Measurements from ENCODE around the gene GPATCH8.

Gene GPATCH8

DNA sequence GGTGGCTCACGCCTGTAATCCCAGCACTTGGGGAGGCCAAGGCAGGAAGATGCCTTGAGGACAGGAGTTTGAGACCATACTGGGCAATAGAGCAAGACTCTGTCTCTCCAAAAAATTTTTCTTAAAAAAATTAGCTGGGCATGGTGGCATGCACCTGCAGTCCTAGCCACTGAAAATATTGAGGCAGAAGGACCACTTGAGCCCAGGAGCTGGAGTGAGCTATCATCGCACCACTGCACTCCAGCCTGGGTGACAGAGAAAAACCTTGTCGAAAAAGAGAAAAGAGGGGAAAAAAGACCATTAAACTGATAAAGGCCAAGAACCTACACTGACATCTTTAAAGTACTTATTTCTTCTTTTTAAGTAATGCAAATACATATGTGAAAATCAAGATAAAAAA is 60.4 kb downstream of the GPATCH8 start:
- TF ChIP-seq RAD21 (IDR thresholded peaks at IDR 0.05; ENCODE audit: low read depth) (no peak), YY1 (IDR thresholded peaks at IDR 0.05; ENCODE audit: low read depth) (no peak), EP300 (IDR thresholded peaks at IDR 0.05; ENCODE audit: borderline replicate concordance) (no peak), TEAD4 (IDR thresholded peaks at IDR 0.05) (no peak), ZBTB7A (IDR thresholded peaks at IDR 0.05; ENCODE audit: low read depth) (no peak), CREB1 (IDR thresholded peaks at IDR 0.05; ENCODE audit: low read depth) (no peak), CEBPB (IDR thresholded peaks at IDR 0.05) (no peak), TCF12 (IDR thresholded peaks at IDR 0.05; ENCODE audit: low read depth) (no peak), EGR1 (IDR thresholded peaks at IDR 0.05) (no peak), TAF1 (IDR thresholded peaks at IDR 0.05; ENCODE audit: low read depth) (no peak), NFIC (IDR thresholded peaks at IDR 0.05) (no peak), FOXM1 (IDR thresholded peaks at IDR 0.05; ENCODE audit: borderline replicate concordance, low read depth) (no peak), USF1 (IDR thresholded peaks at IDR 0.05) (no peak)
- TF ChIP-seq, protein P1, sequence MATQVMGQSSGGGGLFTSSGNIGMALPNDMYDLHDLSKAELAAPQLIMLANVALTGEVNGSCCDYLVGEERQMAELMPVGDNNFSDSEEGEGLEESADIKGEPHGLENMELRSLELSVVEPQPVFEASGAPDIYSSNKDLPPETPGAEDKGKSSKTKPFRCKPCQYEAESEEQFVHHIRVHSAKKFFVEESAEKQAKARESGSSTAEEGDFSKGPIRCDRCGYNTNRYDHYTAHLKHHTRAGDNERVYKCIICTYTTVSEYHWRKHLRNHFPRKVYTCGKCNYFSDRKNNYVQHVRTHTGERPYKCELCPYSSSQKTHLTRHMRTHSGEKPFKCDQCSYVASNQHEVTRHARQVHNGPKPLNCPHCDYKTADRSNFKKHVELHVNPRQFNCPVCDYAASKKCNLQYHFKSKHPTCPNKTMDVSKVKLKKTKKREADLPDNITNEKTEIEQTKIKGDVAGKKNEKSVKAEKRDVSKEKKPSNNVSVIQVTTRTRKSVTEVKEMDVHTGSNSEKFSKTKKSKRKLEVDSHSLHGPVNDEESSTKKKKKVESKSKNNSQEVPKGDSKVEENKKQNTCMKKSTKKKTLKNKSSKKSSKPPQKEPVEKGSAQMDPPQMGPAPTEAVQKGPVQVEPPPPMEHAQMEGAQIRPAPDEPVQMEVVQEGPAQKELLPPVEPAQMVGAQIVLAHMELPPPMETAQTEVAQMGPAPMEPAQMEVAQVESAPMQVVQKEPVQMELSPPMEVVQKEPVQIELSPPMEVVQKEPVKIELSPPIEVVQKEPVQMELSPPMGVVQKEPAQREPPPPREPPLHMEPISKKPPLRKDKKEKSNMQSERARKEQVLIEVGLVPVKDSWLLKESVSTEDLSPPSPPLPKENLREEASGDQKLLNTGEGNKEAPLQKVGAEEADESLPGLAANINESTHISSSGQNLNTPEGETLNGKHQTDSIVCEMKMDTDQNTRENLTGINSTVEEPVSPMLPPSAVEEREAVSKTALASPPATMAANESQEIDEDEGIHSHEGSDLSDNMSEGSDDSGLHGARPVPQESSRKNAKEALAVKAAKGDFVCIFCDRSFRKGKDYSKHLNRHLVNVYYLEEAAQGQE (IDR thresholded peaks at IDR 0.05; ENCODE audit: low read depth), result no peak
- TF ChIP-seq, protein P2, sequence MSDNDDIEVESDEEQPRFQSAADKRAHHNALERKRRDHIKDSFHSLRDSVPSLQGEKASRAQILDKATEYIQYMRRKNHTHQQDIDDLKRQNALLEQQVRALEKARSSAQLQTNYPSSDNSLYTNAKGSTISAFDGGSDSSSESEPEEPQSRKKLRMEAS (IDR thresholded peaks at IDR 0.05), result no peak

DNA sequence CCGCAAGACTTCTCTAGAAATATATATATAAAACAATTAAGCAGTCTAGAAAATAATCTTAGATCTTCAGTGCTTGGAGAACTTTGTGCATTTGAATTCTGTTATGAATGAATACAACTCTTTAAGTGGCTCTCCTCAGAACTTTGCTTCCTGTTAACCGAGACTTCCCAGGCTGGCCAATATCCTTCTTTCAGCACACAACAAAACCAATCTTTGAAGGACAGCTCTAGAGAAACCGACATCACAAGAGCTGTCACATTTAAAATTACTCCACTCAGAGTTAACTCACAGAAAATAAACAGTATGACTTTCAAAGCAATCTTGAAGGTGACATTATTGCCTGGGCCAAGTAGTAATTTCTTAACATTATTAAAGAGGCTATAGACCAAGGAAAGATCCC is 64.0 kb downstream of the GPATCH8 start:
- TF ChIP-seq NFIC (IDR thresholded peaks at IDR 0.05) (no peak), CREB1 (IDR thresholded peaks at IDR 0.05; ENCODE audit: low read depth) (no peak), EP300 (IDR thresholded peaks at IDR 0.05; ENCODE audit: borderline replicate concordance) (no peak), EGR1 (IDR thresholded peaks at IDR 0.05) (no peak), USF1 (IDR thresholded peaks at IDR 0.05) (no peak), ZBTB7A (IDR thresholded peaks at IDR 0.05; ENCODE audit: low read depth) (no peak), TEAD4 (IDR thresholded peaks at IDR 0.05) (no peak), TAF1 (IDR thresholded peaks at IDR 0.05; ENCODE audit: low read depth) (no peak), FOXM1 (IDR thresholded peaks at IDR 0.05; ENCODE audit: borderline replicate concordance, low read depth) (no peak), YY1 (IDR thresholded peaks at IDR 0.05; ENCODE audit: low read depth) (no peak)
- TF ChIP-seq, protein P2 (IDR thresholded peaks at IDR 0.05), result no peak
- TF ChIP-seq, protein P1 (IDR thresholded peaks at IDR 0.05; ENCODE audit: low read depth), result no peak

DNA sequence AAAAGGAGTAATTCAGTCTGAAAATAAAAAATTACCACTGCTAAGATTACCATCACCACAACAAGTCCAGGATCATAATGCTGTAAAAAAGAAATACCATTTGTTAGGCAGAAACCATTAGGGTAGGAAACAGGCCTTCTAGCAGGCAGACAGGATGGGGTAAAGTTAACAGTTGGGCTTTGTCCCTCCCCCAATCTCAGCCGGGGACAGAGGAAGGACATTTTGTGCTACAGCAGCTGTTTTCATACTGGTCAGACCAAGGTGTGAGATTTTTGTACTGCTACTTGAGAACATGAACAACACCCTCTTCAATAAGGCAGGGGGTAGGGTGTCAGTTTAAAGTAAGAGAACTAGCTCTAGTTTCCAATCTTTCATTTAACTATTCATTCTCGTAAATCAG is 64.6 kb downstream of the GPATCH8 start:
- TF ChIP-seq FOXM1 (IDR thresholded peaks at IDR 0.05; ENCODE audit: borderline replicate concordance, low read depth) (no peak), YY1 (IDR thresholded peaks at IDR 0.05; ENCODE audit: low read depth) (no peak), NFIC (IDR thresholded peaks at IDR 0.05) (no peak), TCF12 (IDR thresholded peaks at IDR 0.05; ENCODE audit: low read depth) (no peak)

GRCh38 chr17:44436336-44436735 is 66.9 kb downstream of the GPATCH8 start:
- TF ChIP-seq YY1 (IDR thresholded peaks at IDR 0.05; ENCODE audit: low read depth) (no peak), TCF12 (IDR thresholded peaks at IDR 0.05; ENCODE audit: low read depth) (no peak), TAF1 (IDR thresholded peaks at IDR 0.05; ENCODE audit: low read depth) (no peak)

DNA sequence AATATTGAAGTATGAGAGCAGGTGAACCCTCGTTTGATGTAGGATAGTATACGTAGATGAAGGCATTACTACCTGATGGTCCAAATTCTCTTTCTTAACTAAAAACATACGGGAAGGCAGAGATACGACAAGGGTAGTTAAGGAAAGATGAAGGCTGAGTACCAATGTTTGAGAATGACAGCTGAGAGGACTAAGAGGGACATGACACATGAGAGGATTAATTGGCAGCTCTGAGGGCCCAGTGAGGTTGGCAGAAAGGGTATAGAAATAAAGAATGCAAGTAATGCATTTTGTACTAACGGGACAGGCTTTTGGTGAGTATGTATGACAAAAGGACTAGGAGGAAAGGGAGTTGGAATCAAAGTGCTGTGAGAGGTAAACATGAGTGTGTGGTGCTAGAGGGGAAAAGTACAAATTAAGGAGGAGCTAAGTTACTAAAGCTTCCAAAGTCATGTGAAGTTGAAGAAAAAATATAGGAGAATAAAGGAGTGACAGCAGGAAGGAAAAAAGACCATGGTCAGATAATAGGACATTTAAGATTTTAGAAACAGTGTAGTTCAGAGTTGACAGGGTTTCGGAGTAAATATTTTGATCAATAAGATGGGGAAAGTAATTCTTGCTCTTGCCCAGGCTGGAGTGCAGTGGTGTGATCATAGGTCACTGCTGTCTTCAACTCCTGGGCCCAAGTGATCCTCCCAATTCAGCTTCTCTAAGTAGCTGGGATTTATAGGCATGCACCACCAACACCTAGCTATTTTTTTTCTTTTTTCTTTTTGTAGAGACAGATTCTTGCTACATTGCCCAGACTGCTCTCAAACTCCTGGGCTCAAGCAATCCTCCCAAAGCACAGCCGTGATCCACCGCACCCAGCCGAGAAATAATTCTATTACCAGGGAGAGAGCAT is 70.7 kb downstream of the GPATCH8 start:
- TF ChIP-seq NFIC (IDR thresholded peaks at IDR 0.05), result no peak
- no peak for TF ChIP-seq ZBTB7A (IDR thresholded peaks at IDR 0.05; ENCODE audit: low read depth)
- TF ChIP-seq, protein P2 (IDR thresholded peaks at IDR 0.05), result no peak
- TF ChIP-seq YY1 (IDR thresholded peaks at IDR 0.05; ENCODE audit: low read depth), result no peak
- no peak for TF ChIP-seq TAF1 (IDR thresholded peaks at IDR 0.05; ENCODE audit: low read depth)
- no peak for TF ChIP-seq FOXM1 (IDR thresholded peaks at IDR 0.05; ENCODE audit: borderline replicate concordance, low read depth)
- no peak for TF ChIP-seq EP300 (IDR thresholded peaks at IDR 0.05; ENCODE audit: borderline replicate concordance)
- TF ChIP-seq CREB1 (IDR thresholded peaks at IDR 0.05; ENCODE audit: low read depth), result no peak
- no peak for TF ChIP-seq EGR1 (IDR thresholded peaks at IDR 0.05)

Data from Ishikawa (cell line).